Esophagus squamous epithelium (tissue), 5 donors: ENCODE data around the gene SLC35E4. TPM values are rescaled to one million over a fixed set of nuclear protein-coding genes. Genes with fewer than 3 reads are reported as not detected.
"Not testable (repeated sequence)": the region's sequence is repeated elsewhere in the genome, so short reads cannot be mapped to it uniquely, and the experiment has no call there.

Source experiments
- DNase-seq: peaks from one replicate; lab custom pipeline; 2025; lab: John Stamatoyannopoulos, UW
- H3K27ac ChIP-seq, 4 donors: fragments of 200-600 bp; sonication (generic); one replicate each; pipeline ENCODE4 v1.5.1; 2016 to 2019; ENCODE audit warnings: mild to moderate bottlenecking in 1 of 4
- H3K27me3 ChIP-seq, 4 donors: fragments of 200-600 bp; sonication (generic); 1 replicate in 3 of 4; 2 replicates in 1 of 4; pipeline versions ENCODE4 v1.5.1 to v1.6.0; 2017 to 2021; ENCODE audit warnings: antibody characterized with exemption in 1 of 4
- H3K36me3 ChIP-seq, 3 donors: fragments of 200-600 bp; sonication (generic); one replicate each; pipeline ENCODE4 v1.5.1; 2016 to 2019
- H3K4me1 ChIP-seq, 3 donors: fragments of 200-600 bp; sonication (generic); one replicate each; pipeline ENCODE4 v1.5.1; 2017 to 2019
- H3K4me3 ChIP-seq, 4 donors: fragments of 200-600 bp; sonication (generic); 1 replicate in 3 of 4; 2 replicates in 1 of 4; pipeline ENCODE4 v1.5.1; 2016 to 2019; ENCODE audit warnings: mild to moderate bottlenecking in 2 of 4, moderate library complexity in 1 of 4
- H3K9me3 ChIP-seq, 3 donors: fragments of 200-600 bp; sonication (generic); one replicate each; pipeline ENCODE4 v1.5.1; 2016 to 2019
- POLR2A ChIP-seq, 4 donors: fragments of 450-650 bp; IDR thresholded peaks; one replicate each; pipeline ENCODE4 v1.6.1; 2017; ENCODE audit warnings: antibody characterized with exemption in 4 of 4, mild to moderate bottlenecking in 4 of 4, moderate library complexity in 3 of 4
- WGBS, 2 donors: methylation state at CpG; one replicate each; pipeline ENCODE4 v1.1.5; 2018; 5-methylcytosine and 5-hydroxymethylcytosine counted together
- intact Hi-C: fragments of 100-400 bp; cut with DNase I; formaldehyde crosslinking; loops from one replicate; pipeline ENCODE4 v1.15.0; 2022
- total RNA-seq, 4 donors: library from RNA; depleted of rRNA; stranded (reverse); fragments of >200 nt; gene quantifications; one replicate each; pipeline ENCODE4 v1.1.0, GENCODE V29; 2016
- TF ChIP-seq, protein P1 (sequence below), 6 experiments: fragments of 450-650 bp in 4 of 6; fragments of 200-600 bp in 2 of 6; sonication (generic) in 2 of 6; IDR thresholded peaks; one replicate each; pipeline ENCODE4 v1.5.1; 2016 to 2019; ENCODE audit warnings: antibody characterized with exemption in 6 of 6, mild to moderate bottlenecking in 4 of 6, moderate library complexity in 4 of 6
- donor health status: DM: yes; HTN: yes; CAD: no.

Gene SLC35E4
- total RNA-seq, 4 donors from 2014 or later: 5.5 to 8.3 (median 6.3) TPM

GRCh38 chr22:30615543-30615954, 20.0 kb upstream of the SLC35E4 start:
- H3K27ac ChIP-seq: no peak overlapping the region
- DNase-seq: no peak
- H3K4me3 ChIP-seq: no peak overlapping the region
- intact Hi-C loops: no loop called here
- H3K9me3 ChIP-seq: no peaks in the 10 kb centered on the region
- peaks cover 0 to 6% (median 0%) of the 10 kb centered on the region in 3 donors for H3K4me1 ChIP-seq
- no peaks in the 10 kb centered on the region for H3K27me3 ChIP-seq
- peaks cover 0 to 40% (median 0%) of the 10 kb centered on the region in 3 donors for H3K36me3 ChIP-seq
- WGBS, 2 donors: 71 to 73% methylated on average over 5 to 7 of the region's 7 CpGs
- no peak for TF ChIP-seq POLR2A (IDR thresholded peaks at IDR 0.05)
- TF ChIP-seq, protein P1, sequence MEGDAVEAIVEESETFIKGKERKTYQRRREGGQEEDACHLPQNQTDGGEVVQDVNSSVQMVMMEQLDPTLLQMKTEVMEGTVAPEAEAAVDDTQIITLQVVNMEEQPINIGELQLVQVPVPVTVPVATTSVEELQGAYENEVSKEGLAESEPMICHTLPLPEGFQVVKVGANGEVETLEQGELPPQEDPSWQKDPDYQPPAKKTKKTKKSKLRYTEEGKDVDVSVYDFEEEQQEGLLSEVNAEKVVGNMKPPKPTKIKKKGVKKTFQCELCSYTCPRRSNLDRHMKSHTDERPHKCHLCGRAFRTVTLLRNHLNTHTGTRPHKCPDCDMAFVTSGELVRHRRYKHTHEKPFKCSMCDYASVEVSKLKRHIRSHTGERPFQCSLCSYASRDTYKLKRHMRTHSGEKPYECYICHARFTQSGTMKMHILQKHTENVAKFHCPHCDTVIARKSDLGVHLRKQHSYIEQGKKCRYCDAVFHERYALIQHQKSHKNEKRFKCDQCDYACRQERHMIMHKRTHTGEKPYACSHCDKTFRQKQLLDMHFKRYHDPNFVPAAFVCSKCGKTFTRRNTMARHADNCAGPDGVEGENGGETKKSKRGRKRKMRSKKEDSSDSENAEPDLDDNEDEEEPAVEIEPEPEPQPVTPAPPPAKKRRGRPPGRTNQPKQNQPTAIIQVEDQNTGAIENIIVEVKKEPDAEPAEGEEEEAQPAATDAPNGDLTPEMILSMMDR (IDR thresholded peaks at IDR 0.05): no peak

DNA sequence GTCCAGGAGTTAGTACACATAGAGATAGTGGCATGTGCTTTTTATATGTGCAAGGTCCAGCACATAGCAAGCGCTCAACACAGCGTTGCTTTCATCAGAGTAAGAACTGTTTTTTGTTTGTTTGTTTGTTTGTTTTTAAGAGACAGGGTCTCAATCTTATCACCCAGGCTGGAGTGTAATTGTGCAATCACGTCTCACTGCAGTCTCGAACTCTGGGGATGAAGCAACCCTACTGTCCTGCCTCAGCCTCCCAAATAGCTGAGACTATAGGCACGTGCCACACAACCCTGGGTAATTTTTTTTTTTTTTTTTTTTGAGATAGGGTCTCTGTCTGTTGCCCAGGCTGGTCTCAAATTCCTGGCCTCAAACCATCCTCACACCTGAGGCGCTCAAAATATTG, 17.8 kb upstream of the SLC35E4 start:
- TF ChIP-seq POLR2A (IDR thresholded peaks at IDR 0.05): no peak
- H3K4me3 ChIP-seq: no peak overlapping the region
- DNase-seq: no peak
- peaks cover 0 to 6% (median 0%) of the 10 kb centered on the region in 3 donors for H3K4me1 ChIP-seq
- intact Hi-C loops: no loop called here
- WGBS, 2 donors: 82 to 85% methylated on average over 6 of the region's 6 CpGs
- peaks cover 0 to 40% (median 0%) of the 10 kb centered on the region in 3 donors for H3K36me3 ChIP-seq
- no peaks in the 10 kb centered on the region for H3K9me3 ChIP-seq
- no peaks in the 10 kb centered on the region for H3K27me3 ChIP-seq
- H3K27ac ChIP-seq: no peak overlapping the region

DNA sequence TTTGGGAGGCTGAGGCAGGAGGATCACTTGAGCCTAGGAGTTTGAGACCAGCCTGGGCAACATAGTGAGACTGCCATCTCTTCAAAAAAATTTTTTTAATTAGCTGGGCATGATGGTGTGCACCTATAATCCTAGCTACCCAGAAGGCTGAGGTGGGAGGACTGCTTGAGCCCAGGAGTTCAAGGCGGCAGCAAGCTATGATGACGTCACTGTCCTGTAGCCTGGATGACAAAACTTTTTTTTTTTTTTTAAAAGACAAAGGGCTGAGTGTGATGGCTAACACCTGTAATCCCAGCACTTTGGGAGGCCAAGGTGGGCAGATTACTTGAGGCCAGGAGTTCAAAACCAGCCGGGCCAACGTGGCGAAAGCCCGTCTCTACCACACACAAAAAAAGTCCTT, 15.7 kb upstream of the SLC35E4 start:
- H3K4me1 ChIP-seq, H3K27me3 ChIP-seq, H3K4me3 ChIP-seq, H3K27ac ChIP-seq, intact Hi-C loops, DNase-seq, H3K9me3 ChIP-seq: not testable (repeated sequence)
- 60 to 94% methylated on average over 1 to 6 of the region's 6 CpGs for WGBS, 2 donors
- peaks cover 0 to 24% (median 0%) of the 10 kb centered on the region in 3 donors for H3K36me3 ChIP-seq

GRCh38 chr22:30626413-30626812, 9.2 kb upstream of the SLC35E4 start:
- intact Hi-C loops: no loop called here
- 82 to 84% methylated on average over 4 to 5 of the region's 5 CpGs for WGBS, 2 donors
- no peak overlapping the region for H3K27ac ChIP-seq
- TF ChIP-seq, protein P1 (IDR thresholded peaks at IDR 0.05): no peak
- TF ChIP-seq POLR2A (IDR thresholded peaks at IDR 0.05): no peak
- H3K4me3 ChIP-seq: no peak overlapping the region
- no peaks in the 10 kb centered on the region for H3K27me3 ChIP-seq
- no peaks in the 10 kb centered on the region for H3K4me1 ChIP-seq
- H3K9me3 ChIP-seq: no peaks in the 10 kb centered on the region
- peaks cover 0 to 7% (median 0%) of the 10 kb centered on the region in 3 donors for H3K36me3 ChIP-seq
- DNase-seq: no peak

DNA sequence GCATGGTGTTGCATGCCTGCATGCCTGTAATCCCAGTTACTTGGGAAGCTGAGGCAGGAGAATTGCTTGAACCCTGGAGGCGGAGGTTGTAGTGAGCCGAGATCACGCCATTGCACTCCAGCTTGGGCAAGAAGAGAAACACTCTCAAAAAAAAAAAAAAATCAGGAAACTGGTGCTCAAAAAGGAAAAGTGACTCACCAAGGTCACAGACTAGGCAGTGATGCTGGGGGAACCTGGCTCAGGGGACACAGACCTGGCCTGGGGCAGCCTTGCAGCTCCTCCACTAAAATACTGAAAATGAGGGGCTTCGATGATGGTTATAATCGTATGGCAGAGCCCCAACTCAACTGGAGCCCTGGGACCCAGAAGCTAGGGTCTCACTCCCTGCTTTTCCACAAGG, 8.1 kb upstream of the SLC35E4 start:
- Histone ChIP-seq H3K36me3 (peaks cover 0 to 4% (median 0%) of the 10 kb centered on the region in 3 donors), H3K4me3 (no peak overlapping the region), H3K27ac (no peak overlapping the region), H3K4me1 (no peaks in the 10 kb centered on the region), H3K9me3 (no peaks in the 10 kb centered on the region), H3K27me3 (no peaks in the 10 kb centered on the region)
- TF ChIP-seq, protein P1 (IDR thresholded peaks at IDR 0.05): no peak
- no peak for TF ChIP-seq POLR2A (IDR thresholded peaks at IDR 0.05)
- WGBS, 2 donors: 81 to 87% methylated on average over 5 of the region's 5 CpGs
- DNase-seq: no peak
- intact Hi-C loops: no loop called here

DNA sequence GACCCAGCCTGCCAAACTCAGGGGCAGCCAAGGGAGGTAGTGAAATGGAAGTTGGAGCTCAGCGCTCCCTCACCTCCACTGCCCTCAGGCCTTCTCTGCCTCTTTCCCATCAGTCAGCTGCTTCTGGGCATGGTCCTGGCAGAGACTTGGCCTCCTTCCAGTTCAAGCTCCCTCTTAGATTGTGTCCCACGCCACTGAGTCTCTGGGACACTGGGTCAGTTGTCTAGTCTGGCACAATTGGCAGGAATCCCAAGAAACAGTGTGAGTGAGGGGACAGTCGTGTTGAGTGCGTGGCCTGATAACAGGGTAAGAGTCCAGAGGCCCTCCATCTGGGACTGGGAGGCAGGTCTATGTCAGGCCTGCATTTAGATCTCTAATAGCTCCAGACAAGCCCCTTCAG, 7.1 kb upstream of the SLC35E4 start:
- TF ChIP-seq, protein P1 (IDR thresholded peaks at IDR 0.05): no peak
- TF ChIP-seq POLR2A (IDR thresholded peaks at IDR 0.05): no peak
- intact Hi-C loops: no loop called here
- 87 to 100% methylated on average over 1 to 2 of the region's 4 CpGs for whole genome bisulfite sequencing, 2 donors

DNA sequence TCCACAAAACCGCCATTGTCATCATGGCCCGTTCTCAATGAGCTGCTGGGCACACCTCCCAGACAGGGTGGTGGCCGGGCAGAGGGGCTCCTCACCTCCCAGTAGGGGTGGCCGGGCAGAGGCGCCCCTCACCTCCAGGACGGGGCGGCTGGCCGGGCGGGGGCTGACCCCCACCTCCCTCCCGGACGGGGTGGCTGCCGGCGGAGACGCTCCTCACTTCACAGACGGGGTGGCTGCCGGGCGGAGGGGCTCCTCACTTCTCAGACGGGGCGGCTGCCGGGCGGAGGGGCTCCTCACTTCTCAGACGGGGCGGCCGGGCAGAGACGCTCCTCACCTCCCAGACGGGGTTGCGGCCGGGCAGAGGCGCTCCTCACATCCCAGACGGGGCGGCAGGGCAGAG, 4.1 kb upstream of the SLC35E4 start:
- H3K4me3 ChIP-seq, H3K36me3 ChIP-seq, DNase-seq, H3K9me3 ChIP-seq, H3K27ac ChIP-seq, H3K27me3 ChIP-seq: not testable (repeated sequence)
- WGBS, 2 donors: no CpG with 5 or more reads among the region's 31 CpGs
- peaks cover 14 to 24% (median 21%) of the 10 kb centered on the region in 3 donors for H3K4me1 ChIP-seq
- intact Hi-C loops: loop anchor here (10.0 kb wide), 1 partner anchor 293 kb away; no protein-coding TSS in a partner anchor

More for the DNA sequence above, 7.1 kb upstream of the SLC35E4 start:
- no peak overlapping the region for H3K4me3 ChIP-seq
- no peak overlapping the region for H3K27ac ChIP-seq
- no peaks in the 10 kb centered on the region for H3K36me3 ChIP-seq
- no peaks in the 10 kb centered on the region for H3K27me3 ChIP-seq
- no peak for DNase-seq
- no peaks in the 10 kb centered on the region for H3K9me3 ChIP-seq
- no peaks in the 10 kb centered on the region for H3K4me1 ChIP-seq
